Activated naive CD4-positive, alpha-beta T cell (primary cell): ENCODE results near the gene GAGE10.
"Not testable (repeated sequence)": the region's sequence is repeated elsewhere in the genome, so short reads cannot be mapped to it uniquely, and the experiment has no call there.

Source experiments
- DNase-seq, 4 experiments: peaks; one replicate each; lab custom pipeline; 2025; lab: John Stamatoyannopoulos, UW

Gene GAGE10

GRCh38 chrX:49323735-49324134 is 20.3 kb downstream of the GAGE10 start:
- DNase-seq, result not testable (repeated sequence)

- DNase-seq, result not testable (repeated sequence)
Observed at GRCh38 chrX:49330421-49330820, 27.0 kb downstream of the GAGE10 start.

- not testable (repeated sequence) for DNase-seq
Observed at GRCh38 chrX:49331282-49331681, 27.8 kb downstream of the GAGE10 start, which contains the start of gene GAGE13. Gene GAGE13 (plus strand): TSS chrX:49331582. CDS start chrX:49332738, 1,156 bp downstream.

- not testable (repeated sequence) for DNase-seq
Observed at GRCh38 chrX:49331841-49332240, 28.4 kb downstream of the GAGE10 start.

GRCh38 chrX:49341449-49341848 is 38.0 kb downstream of the GAGE10 start:
- DNase-seq, result not testable (repeated sequence)

GRCh38 chrX:49344496-49345175 is 41.2 kb downstream of the GAGE10 start:
- DNase-seq, result not testable (repeated sequence)

GRCh38 chrX:49345402-49345801 is 42.0 kb downstream of the GAGE10 start:
- not testable (repeated sequence) for DNase-seq

- DNase-seq, result not testable (repeated sequence)
Observed at GRCh38 chrX:49346150-49346549, 42.7 kb downstream of the GAGE10 start.
